NCI-H748 (cell line): ENCODE measurements around the gene EAPP.
"Not testable (repeated sequence)": the region's sequence is repeated elsewhere in the genome, so short reads cannot be mapped to it uniquely, and the experiment has no call there.

Experiments
- DNase-seq: peaks from one replicate; lab custom pipeline; 2025; ENCODE audit not compliant: unreplicated experiment; lab: John Stamatoyannopoulos, UW

Gene EAPP, protein sequence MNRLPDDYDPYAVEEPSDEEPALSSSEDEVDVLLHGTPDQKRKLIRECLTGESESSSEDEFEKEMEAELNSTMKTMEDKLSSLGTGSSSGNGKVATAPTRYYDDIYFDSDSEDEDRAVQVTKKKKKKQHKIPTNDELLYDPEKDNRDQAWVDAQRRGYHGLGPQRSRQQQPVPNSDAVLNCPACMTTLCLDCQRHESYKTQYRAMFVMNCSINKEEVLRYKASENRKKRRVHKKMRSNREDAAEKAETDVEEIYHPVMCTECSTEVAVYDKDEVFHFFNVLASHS

DNA sequence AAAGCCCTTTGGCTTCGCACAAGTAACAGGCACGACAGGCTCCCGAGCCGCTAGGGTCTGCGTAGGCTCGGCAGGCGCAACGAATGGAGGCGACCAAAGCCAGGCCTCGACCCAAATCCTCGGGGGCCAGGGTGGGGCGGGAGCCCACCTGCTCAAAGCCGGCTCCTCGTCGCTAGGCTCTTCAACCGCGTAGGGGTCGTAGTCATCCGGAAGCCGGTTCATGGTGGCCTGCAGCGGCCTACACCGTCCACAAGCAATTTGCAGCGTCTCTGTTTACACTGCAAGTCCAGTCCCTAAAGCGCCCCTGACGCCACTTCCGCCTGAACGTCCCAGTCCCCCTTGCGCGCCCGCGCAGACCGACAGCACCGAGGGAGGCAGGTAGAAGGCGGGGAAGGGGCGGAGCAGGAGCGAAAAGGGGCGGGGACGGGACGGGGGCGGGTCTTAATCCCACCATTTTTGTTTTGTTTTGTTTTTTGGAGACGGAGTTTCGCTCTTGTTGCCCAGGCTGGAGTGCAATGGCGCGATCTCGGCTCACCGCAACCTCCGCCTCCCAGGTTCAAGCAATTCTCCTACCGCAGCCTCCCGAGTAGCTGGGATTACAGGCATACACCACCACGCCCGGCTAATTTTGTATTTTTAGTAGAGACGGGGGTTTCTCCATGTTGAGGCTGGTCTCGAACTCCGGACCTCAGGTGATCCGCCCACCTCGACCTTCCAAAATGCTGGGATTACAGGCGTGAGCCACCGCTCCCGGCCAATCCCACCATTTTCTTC is at the start of gene EAPP:
Gene EAPP, minus strand, starts transcription at position 295 of the 774 bp plus-strand sequence. Its CDS starts 73 bp downstream, at position 222.
- DNase-seq, result no peak

DNA sequence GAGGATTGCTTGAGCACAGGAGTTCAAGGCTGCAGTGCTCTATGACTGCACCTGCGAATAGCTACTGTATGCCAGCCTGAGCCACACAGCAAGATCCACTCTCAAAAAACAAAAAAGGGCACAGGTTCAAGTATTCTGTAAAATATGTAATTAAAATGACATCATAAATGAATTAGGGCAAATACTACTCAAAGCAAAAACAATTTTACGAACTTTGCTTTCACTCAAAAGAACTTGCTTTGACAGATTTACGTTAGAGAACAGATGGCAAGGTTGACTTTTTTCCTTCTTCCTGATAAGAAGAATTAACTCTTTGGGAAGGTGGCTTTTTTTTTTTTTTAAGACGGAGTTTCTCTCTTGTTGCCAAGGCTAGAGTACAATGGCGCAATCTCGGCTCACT is 44.0 kb upstream of the EAPP start:
- no peak for DNase-seq

DNA sequence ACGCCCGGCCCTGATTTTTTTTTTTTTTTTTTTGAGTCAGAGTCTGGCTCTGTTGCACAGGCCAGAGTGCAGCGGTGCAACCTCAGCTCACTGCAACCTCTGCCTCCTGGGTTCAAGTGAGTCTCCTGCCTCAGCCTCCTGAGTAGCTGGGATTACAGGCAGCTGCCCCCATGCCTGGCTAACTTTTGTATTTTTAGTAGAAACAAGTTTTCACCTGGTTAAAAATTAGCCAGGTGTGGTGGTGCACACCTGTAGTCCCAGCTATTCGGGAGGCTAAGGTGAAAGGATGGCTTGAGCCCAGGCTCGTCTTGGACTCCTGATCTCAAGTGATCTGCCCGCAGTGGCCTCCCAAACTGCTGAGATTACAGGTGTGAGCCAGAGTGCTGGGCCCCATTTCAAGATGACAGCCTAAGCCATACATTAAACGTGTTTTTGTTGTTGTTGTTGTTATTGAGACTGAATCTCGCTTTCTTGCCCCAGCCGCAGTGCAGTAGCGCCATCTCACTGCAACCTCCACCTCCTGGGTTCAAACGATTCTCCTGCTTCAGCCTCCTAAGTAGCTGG is 42.7 kb upstream of the EAPP start:
- DNase-seq, result no peak

DNA sequence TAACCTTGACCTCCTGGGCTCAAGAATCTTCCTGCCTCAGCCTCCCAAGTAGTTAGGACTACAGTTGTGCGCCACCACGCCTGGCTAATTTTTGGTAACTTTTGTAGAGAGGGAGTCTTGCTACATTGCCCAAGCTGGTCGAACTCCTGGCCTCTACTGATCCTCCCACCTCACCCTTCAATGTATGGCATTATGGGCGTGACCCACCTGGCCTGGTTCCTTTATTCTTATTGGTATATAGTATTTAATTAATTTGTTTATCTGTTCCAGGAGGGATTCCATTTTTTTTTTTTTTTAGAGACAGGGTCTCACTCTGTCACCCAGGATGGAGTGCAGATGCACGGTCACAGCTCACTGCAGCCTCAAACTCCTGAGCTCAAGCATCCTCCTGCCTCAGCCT is 40.9 kb upstream of the EAPP start:
- no peak for DNase-seq

DNA sequence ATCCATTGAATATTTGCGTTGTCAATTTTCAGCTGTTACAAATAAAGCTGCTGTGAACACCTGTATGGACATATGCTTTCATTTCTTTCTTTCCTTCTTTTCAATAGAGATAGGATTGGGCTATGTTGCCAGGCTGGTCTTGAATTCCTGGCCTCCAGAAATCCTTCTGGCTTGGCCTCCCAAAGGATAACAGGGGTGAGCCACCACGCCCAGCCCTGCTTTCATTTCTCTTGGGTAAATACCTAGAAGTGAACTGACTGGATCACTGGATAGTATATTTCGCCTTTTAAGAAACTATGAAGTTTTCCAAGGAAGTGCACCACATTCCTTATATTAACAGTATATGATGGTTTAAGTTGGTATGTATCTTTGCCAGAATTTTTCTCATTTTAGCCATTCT is 32.3 kb upstream of the EAPP start:
- no peak for DNase-seq

DNA sequence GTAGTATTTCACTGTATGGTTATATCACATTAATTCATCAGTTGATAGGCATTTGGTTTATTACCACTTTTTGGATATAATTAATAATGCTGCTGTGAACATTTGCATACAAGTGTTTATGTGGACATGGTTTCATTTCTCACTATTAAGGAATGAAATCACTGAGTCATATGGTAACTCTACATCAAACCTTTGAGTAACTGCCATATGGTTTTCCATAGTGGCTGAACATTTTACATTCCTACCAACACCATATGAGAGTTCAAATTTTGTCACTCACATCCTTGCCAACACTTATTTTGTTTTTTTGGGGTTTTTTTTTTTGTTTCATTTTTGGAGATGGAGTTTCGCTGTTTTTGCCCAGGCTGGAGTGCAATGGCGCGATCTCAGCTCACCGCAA is 30.2 kb upstream of the EAPP start:
- no peak for DNase-seq

DNA sequence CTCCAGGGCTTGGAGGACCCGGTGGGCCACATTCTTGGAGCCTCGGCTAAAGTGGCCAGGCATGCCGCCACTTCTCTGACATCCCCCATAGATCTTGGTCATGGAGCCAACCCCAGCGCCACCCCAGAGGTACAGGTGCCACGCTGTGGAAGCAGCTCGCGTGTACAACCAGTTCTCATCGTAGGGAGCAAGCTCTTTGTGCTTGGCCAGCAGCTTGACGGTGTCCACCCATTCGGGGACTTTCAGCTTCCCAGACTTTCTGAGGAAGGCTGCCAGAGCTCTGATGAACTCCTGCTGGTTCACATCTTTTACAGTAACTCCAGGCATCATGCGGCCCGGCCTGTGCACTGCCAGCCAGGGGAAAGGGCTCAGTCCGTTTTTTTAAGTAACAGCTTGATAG is 29.3 kb upstream of the EAPP start:
- DNase-seq, result no peak

DNA sequence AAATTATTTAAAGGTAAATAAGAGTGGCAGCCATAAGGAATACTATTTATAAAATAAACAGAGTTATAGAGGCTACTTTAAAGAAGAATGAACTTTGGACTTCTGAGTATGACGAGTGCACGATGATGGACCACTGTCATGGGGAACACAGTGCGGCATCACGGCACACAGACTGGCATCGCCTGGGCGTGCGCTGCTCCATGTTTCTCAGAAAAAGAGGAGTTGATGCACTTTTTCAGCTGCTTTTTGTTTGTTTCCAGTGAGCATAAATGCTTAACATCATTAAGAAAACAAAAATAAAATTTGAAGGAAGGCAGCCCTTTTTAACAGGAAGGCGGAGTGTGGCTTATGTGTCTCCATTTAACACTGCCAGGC is 23.3 kb upstream of the EAPP start:
- DNase-seq, result no peak

DNA sequence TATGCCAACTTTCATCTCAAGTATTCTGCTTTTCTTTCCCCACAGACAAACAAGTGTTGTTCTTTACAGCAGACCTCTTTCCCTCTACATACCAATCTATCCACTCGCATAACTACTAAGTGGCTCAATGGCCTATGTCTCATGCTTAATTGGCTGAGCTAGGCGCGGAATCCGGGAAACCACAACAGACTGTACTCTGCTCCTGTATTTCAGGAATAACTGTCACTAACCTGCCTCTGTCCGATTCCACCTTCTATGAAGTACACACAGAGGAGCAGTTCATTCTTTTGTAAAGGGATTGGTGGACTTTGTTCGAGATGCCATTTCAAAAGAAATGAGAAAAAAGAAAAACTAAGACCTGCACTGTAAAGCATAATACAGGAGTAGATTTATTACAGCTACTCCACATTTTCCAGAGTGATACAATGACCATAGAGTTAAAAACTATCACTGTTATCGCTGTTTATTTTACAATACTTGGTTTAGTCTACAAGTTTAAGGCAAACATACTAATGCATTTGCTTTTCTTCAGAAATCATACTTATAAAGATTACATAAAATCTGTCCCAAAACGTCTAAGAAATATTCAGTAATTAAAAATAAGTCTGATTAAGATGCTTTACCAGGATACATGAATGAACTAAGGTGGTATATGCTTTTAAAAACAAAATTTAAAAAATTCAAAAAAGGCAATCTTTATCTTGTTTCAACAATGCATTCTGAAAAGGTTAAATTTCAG is 22.7 kb upstream of the EAPP start:
- not testable (repeated sequence) for DNase-seq

DNA sequence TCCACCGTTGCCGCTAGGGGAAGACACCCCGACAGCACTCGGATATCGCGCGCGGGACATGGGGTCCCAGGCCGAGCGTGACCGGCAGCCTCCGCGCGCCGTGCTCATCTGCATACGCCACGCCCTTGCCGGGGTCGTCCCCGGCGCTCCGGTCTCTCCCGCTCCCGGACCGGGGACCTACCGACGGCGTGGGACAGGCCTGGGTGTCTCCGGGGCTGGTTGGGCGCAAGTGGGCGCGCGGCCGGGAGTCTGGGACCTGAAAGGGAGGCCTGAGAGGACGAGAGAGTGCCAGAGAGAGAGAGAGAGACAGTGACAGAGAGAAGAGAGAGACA is 17.0 kb upstream of the EAPP start:
- not testable (repeated sequence) for DNase-seq

DNA sequence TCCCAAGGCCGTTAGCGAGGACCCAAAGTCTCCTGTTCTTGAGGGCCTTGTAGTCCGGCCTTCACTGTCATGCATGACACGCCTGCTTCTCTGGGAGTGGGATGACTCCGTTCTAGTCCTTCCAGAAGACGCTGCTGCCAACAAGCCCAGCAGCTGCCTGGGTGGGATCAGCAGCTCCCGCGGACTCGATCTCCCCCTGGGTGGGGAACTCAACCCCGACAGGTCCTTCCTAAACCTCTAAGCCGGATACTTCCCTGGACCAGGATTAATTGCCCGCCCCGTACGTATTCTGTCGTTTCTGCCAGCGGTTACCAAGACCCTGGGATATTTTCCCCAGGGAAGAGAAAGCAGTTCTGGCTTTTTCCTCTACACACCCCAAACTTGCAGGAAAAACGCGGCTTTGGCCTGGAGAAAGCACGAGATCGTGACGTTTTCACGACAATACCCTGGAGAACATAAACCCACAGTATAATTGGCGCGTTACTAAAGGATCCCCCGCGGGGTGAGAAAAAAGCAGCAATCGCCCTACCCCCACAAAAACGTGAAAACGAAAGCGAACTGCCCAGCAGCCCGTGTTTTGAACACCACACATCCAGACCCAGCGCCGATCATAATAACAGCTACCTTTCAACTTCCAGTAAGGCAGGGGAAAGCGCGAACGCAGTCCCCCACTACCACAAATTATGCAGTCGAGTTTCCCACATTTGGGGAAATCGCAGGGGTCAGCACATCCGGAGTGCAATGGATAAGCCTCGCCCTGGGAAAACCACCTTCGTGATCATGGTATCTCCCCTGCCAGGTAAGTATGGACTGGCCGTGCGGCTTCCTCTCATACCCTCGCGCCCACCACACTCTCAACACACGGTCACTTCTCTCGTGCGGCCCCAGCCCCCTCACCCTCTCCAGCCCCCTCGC is 16.3 kb upstream of the EAPP start:
- DNase-seq, result not testable (repeated sequence)

DNA sequence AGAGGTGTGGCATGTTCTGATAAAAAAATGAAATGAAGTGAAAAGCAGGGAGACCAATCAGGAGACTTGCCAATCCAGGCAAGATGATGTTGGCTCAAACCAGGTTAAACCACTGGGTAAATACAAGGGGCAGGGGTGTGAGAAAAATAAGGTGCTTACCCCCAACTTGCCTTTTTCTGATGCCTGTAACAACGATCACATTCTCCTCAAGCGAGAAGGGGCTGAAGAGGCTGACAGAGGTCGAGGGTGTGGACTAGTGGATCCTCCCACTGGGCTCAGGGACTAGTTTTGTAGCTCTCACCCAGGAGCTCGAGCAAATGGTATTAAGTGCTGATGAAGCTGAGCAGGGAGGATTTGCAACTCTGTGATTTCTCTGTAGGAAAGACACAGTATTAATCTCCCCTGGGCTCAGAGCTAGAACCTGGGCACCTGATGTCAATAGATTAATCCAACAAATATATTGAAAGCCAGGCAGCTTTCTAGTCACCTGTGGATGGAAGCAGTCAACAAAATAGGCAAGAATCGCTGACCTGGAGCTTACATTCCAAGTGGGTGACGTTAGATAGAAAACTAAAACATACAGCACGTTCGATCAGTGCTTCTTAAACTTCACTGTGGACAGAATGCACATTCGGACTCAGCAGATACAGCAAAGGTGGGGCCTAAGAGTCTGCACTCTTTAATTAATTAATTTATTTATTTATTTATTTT is 15.2 kb upstream of the EAPP start:
- DNase-seq, result no peak

DNA sequence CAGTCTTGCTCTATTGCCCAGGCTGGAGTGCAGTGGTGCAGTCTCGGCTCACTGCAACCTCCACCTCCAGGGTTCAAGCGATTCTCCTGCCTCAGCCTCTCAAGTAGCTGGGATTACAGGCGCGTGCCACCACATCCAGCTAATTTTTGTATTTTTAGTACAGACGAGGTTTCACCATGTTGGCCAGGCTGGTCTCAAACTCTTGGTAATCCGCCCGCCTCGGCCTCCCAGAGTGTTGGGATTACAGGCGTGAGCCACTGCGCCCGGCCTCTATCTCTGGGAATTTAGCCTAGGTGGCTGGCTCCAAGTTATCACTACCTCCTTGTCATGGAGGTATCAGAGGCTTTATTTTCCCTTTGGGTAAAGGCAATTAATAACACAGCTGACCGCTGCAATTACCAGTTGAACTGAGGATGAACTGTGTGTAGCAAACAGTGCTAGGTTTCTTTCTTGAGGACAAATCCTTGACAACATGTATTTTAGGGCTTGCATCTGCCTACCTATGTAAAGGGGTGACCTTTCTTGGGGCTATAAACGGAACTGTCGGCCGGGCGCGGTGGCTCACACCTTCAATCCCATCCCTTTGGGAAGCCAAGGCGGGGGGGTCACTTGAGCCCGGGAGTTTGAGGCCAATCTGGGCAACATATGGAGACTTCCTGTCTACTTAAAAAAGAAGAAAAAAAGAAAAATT is 9.9 kb upstream of the EAPP start:
- not testable (repeated sequence) for DNase-seq

DNA sequence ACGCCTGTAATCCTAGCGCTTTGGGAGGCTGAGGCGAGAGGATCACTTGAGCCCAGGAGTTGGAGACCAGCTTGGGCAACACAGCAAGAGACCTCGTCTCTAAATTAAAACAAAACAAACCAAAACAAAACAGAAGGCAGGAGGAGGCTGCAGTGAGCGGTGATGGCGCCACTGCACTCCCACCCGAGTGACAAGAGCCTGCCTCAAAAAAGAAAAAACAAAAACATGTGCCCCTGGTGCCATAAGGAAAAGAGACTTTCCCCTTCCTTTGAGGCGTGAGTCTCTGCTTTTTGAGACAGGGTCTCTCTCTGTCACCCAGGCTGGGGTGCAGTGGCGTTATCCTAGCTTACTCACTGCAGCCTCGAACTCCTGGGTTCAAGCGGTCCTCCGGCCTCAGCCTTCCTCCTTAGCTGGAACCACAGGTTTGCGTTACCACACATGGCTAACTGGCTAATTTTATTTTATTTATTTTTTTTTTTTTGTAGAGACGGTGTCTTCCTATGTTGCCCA is 9.0 kb upstream of the EAPP start:
- no peak for DNase-seq

DNA sequence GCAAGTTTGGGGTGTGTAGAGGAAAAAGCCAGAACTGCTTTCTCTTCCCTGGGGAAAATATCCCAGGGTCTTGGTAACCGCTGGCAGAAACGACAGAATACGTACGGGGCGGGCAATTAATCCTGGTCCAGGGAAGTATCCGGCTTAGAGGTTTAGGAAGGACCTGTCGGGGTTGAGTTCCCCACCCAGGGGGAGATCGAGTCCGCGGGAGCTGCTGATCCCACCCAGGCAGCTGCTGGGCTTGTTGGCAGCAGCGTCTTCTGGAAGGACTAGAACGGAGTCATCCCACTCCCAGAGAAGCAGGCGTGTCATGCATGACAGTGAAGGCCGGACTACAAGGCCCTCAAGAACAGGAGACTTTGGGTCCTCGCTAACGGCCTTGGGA is 7.6 kb upstream of the EAPP start:
- not testable (repeated sequence) for DNase-seq

DNA sequence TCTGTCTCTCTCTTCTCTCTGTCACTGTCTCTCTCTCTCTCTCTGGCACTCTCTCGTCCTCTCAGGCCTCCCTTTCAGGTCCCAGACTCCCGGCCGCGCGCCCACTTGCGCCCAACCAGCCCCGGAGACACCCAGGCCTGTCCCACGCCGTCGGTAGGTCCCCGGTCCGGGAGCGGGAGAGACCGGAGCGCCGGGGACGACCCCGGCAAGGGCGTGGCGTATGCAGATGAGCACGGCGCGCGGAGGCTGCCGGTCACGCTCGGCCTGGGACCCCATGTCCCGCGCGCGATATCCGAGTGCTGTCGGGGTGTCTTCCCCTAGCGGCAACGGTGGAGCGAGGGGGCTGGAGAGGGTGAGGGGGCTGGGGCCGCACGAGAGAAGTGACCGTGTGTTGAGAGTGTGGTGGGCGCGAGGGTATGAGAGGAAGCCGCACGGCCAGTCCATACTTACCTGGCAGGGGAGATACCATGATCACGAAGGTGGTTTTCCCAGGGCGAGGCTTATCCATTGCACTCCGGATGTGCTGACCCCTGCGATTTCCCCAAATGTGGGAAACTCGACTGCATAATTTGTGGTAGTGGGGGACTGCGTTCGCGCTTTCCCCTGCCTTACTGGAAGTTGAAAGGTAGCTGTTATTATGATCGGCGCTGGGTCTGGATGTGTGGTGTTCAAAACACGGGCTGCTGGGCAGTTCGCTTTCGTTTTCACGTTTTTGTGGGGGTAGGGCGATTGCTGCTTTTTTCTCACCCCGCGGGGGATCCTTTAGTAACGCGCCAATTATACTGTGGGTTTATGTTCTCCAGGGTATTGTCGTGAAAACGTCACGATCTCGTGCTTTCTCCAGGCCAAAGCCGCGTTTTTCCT is 7.0 kb upstream of the EAPP start:
- not testable (repeated sequence) for DNase-seq

DNA sequence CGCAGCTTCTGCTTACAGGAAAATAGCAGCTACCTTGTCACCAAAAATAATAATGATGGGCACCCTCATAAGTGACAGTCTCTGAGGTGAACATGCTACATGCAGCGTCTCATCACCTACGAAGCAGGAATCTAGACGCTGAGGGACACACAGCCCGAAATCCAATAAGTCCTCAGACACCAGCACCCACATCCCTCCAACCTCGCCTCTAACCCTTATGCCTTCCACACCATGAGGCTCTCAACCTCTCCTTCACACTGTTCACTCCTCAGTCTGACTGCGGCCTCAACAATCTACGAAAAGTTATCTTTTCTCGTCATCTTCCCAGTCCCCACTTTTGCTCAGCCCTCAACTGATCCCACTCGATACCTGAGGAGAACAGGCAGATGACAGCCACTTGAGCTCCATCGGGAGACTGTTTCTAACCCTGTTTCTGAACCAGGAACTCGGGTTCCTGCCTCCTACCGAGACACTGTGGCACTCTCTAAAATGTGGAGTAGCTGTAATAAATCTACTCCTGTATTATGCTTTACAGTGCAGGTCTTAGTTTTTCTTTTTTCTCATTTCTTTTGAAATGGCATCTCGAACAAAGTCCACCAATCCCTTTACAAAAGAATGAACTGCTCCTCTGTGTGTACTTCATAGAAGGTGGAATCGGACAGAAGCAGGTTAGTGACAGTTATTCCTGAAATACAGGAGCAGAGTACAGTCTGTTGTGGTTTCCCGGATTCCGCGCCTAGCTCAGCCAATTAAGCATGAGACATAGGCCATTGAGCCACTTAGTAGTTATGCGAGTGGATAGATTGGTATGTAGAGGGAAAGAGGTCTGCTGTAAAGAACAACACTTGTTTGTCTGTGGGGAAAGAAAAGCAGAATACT is 919 bp upstream of the EAPP start:
- DNase-seq, result not testable (repeated sequence)
